ENCODE measurements around the gene ZNF33B. TPM values are rescaled to one million over a fixed set of nuclear protein-coding genes. Genes with fewer than 3 reads are reported as not detected.

ZNF33B gene
- total RNA-seq, 1 donor, result 9.4 TPM

DNA sequence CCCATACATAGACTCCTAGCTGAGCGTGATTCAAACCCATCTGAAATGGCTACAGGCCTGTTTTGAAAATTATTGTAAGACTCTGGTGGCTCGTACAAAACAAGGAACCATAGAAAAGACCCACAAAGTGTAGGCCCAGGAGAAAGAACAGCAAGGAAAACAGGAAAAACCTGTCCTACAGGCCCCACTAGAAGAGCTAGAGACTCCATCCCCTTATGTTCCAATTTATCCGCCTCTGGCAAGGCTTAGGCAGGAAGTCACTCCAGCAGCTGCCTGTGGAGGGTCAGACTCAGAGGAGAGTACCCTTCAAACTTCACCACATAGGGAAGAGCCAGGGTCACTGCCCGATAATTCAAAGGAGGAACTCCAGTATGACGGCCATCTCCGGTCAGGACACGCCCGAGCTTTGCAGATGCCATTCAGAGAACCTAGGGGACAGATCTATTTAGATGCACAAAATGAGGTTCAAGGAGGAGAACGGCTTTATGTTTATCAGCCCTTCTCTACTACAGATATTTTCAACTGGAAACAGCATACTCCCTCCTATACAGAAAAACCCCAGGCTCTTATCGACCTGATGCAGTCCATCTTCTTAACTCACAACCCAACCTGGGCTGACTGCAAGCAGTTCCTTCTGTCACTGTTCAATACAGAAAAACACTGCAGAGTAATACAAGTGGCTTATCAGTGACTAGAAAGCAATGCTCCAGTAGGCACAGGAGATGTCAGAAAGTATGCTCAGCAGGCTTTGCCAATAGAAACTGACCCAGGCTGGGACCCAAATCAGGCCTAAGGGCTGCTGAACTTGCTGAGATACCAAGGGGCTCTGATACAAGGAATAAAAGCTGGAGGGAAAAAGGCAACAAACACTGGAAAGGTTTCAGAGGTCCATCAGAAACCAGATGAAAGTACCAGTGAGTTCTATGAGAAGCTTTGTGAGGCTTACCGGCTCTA, 8.6 kb upstream of the ZNF33B start:
- no peak overlapping the region for H3K27ac ChIP-seq (ENCODE audit: low read depth, low read length)
- no peaks in the 10 kb centered on the region for H4K20me1 ChIP-seq (ENCODE audit: insufficient read depth, low read length)
- no peak overlapping the region for H3K4me2 ChIP-seq (ENCODE audit: insufficient read depth, low read length)
- DNase-seq (ENCODE audit: insufficient read length, low spot score, missing footprints), result no peak
- TF ChIP-seq CTCF (IDR thresholded peaks at IDR 0.05; ENCODE audit: extremely low read depth, low read depth, low read length), result no peak
- H3K79me2 ChIP-seq (ENCODE audit: insufficient read depth, low read length), result no peaks in the 10 kb centered on the region
- no peaks in the 10 kb centered on the region for H3K4me1 ChIP-seq (ENCODE audit: insufficient read depth, low read length)
- no peak overlapping the region for H2AFZ ChIP-seq (ENCODE audit: low read length)
- no peaks in the 10 kb centered on the region for H3K36me3 ChIP-seq (ENCODE audit: insufficient read depth, low read length)
- H3K9me3 ChIP-seq (ENCODE audit: low read depth, low read length), result no peaks in the 10 kb centered on the region
- H3K27me3 ChIP-seq (ENCODE audit: insufficient read depth, low read length), result no peaks in the 10 kb centered on the region
- H3K4me3 ChIP-seq (ENCODE audit: insufficient read depth, low read length), result no peak overlapping the region

GRCh38 chr10:42646214-42646613, 7.8 kb upstream of the ZNF33B start:
- H3K79me2 ChIP-seq (ENCODE audit: insufficient read depth, low read length), result no peaks in the 10 kb centered on the region
- H4K20me1 ChIP-seq (ENCODE audit: insufficient read depth, low read length), result no peaks in the 10 kb centered on the region
- no peak overlapping the region for H3K4me3 ChIP-seq (ENCODE audit: insufficient read depth, low read length)
- TF ChIP-seq CTCF (IDR thresholded peaks at IDR 0.05; ENCODE audit: extremely low read depth, low read depth, low read length), result no peak
- H2AFZ ChIP-seq (ENCODE audit: low read length), result no peak overlapping the region
- no peaks in the 10 kb centered on the region for H3K27me3 ChIP-seq (ENCODE audit: insufficient read depth, low read length)
- no peak overlapping the region for H3K4me2 ChIP-seq (ENCODE audit: insufficient read depth, low read length)
- H3K27ac ChIP-seq (ENCODE audit: low read depth, low read length), result no peak overlapping the region
- DNase-seq (ENCODE audit: insufficient read length, low spot score, missing footprints), result no peak
- H3K36me3 ChIP-seq (ENCODE audit: insufficient read depth, low read length), result no peaks in the 10 kb centered on the region
- no peaks in the 10 kb centered on the region for H3K9me3 ChIP-seq (ENCODE audit: low read depth, low read length)
- H3K4me1 ChIP-seq (ENCODE audit: insufficient read depth, low read length), result no peaks in the 10 kb centered on the region

DNA sequence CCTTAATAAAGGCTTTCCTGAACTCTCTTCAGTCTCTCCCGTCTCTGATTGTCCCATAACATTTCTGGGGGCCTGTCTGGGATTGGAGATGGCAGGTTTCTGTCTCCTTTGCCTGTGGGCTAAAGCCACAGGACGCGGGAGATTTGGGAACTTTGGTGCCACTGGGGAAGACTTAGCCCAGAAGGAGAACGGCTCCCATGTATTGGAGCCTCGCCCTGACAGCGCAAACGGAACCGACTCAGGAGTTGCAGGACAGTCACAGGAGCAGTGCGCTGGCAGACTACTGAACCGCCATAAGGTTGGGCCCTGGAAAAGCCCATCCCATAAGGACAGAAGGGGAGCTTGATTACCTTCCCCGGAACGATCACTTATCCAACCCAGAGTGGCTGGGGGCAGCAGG, 7.1 kb upstream of the ZNF33B start:
- peak; percentile 25 for DNase-seq (ENCODE audit: insufficient read length, low spot score, missing footprints)
- Histone ChIP-seq H3K4me1 (ENCODE audit: insufficient read depth, low read length) (no peaks in the 10 kb centered on the region), H3K27ac (ENCODE audit: low read depth, low read length) (no peak overlapping the region), H4K20me1 (ENCODE audit: insufficient read depth, low read length) (no peaks in the 10 kb centered on the region), H3K9me3 (ENCODE audit: low read depth, low read length) (no peaks in the 10 kb centered on the region), H2AFZ (ENCODE audit: low read length) (no peak overlapping the region), H3K4me3 (ENCODE audit: insufficient read depth, low read length) (no peak overlapping the region), H3K4me2 (ENCODE audit: insufficient read depth, low read length) (no peak overlapping the region), H3K27me3 (ENCODE audit: insufficient read depth, low read length) (no peaks in the 10 kb centered on the region), H3K79me2 (ENCODE audit: insufficient read depth, low read length) (no peaks in the 10 kb centered on the region), H3K36me3 (ENCODE audit: insufficient read depth, low read length) (no peaks in the 10 kb centered on the region)
- TF ChIP-seq CTCF (IDR thresholded peaks at IDR 0.05; ENCODE audit: extremely low read depth, low read depth, low read length), result no peak

DNA sequence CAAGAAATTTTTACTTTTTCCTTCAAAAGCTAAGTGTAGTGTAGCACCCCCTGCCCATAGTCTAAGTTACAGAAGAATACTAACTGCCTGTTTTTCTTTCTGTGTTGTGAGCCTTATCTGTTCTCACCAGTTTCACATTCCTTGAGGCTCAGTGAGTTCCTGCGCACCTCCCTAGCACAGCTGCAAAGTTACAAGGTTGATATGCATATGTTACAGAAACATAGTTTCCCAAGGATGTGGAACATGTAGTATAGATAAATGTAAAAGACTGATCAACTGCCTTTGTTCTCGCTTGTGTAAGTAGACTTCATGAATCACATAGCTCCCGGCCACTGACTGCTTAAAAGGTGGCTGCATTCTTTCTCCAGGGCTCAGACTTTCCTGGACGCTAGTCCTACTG, 6.7 kb upstream of the ZNF33B start:
- Histone ChIP-seq H4K20me1 (ENCODE audit: insufficient read depth, low read length) (no peaks in the 10 kb centered on the region), H3K79me2 (ENCODE audit: insufficient read depth, low read length) (no peaks in the 10 kb centered on the region), H3K4me3 (ENCODE audit: insufficient read depth, low read length) (no peak overlapping the region), H3K27me3 (ENCODE audit: insufficient read depth, low read length) (no peaks in the 10 kb centered on the region), H3K4me2 (ENCODE audit: insufficient read depth, low read length) (no peak overlapping the region), H2AFZ (ENCODE audit: low read length) (no peak overlapping the region), H3K9me3 (ENCODE audit: low read depth, low read length) (no peaks in the 10 kb centered on the region), H3K36me3 (ENCODE audit: insufficient read depth, low read length) (no peaks in the 10 kb centered on the region), H3K4me1 (ENCODE audit: insufficient read depth, low read length) (no peaks in the 10 kb centered on the region), H3K27ac (ENCODE audit: low read depth, low read length) (no peak overlapping the region)
- TF ChIP-seq CTCF (IDR thresholded peaks at IDR 0.05; ENCODE audit: extremely low read depth, low read depth, low read length), result no peak
- no peak for DNase-seq (ENCODE audit: insufficient read length, low spot score, missing footprints)

Measured in osteoblast (primary cell).